AG09319 (cell line): ENCODE data around the gene TARBP1.
A peak's percentile ranks its signal among the peaks of the same experiment; 100 is the strongest.

ENCODE experiments used
- DNase-seq: peaks from one replicate; pipeline ENCODE4 v3.0.0-alpha.2; 2010; ENCODE audit warnings: low read depth; ENCODE audit errors: extremely low read depth
- CTCF ChIP-seq: IDR thresholded peaks from 2 replicates; pipeline ENCODE4 v1.5.1; 2011; ENCODE audit warnings: low read depth, mild to moderate bottlenecking, inconsistent platforms, low read length, moderate library complexity

Gene TARBP1

GRCh38 chr1:234497589-234497988, 18.6 kb upstream of the TARBP1 start:
- TF ChIP-seq CTCF = no peak

GRCh38 chr1:234495231-234495990, 16.4 kb upstream of the TARBP1 start:
- peak; percentile 52 for DNase-seq
- TF ChIP-seq CTCF = no peak

More at GRCh38 chr1:234497589-234497988, 18.6 kb upstream of the TARBP1 start:
- DNase-seq = no peak

GRCh38 chr1:234494049-234494448, 15.1 kb upstream of the TARBP1 start:
- DNase-seq = no peak
- no peak for TF ChIP-seq CTCF

DNA sequence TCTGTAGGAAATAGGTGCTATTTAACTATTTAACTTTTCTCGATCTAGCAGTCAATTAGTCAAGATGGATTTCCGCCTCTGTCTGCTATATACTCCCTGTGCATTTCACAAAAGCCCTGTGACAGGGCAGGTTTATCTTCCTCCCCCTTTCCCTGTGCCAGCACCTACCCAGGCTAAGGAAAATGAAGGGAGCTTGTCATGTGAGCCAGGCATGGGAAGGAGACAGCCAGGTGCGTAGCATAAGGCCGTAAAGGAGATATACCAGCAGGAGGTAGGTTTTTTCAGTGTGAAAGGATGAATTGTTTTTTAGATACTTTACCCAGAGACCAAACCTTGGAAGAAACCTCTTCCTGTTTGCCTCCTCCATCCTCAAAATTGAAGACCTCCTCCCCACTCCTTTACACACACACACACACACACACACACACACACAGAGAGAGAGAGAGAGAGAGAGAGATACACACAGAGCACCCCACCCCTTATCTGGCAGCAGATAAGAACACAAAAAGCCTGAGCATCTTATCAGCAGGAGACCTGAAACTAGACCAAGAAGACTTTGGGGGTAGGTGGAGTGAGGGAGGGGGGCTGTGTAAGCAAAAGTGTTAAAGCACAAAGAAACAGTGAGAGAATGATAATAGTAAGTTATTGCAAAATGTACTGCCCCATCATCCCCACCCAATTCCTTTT, 12.0 kb upstream of the TARBP1 start:
- no peak for TF ChIP-seq CTCF

DNA sequence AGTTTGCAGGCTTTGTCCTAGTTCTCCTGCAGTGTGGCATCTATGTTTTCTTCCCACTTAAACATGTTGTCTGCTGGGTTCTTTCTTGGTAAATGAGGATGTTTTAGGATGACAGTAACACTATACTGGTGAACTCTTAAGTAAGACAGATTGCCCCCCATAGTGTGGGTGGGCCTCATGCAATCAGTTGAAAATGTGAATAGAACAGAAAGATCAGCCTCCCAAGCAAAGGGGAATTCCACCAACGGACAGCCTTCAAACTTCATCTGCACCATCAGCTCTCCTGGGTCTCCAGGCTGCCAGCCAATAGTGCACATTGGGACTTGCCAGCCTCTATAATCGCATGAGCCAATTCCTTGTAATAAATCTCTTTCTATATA, 10.7 kb upstream of the TARBP1 start:
- DNase-seq = no peak
- no peak for TF ChIP-seq CTCF

More for the DNA sequence above, 12.0 kb upstream of the TARBP1 start:
- DNase-seq = no peak

DNA sequence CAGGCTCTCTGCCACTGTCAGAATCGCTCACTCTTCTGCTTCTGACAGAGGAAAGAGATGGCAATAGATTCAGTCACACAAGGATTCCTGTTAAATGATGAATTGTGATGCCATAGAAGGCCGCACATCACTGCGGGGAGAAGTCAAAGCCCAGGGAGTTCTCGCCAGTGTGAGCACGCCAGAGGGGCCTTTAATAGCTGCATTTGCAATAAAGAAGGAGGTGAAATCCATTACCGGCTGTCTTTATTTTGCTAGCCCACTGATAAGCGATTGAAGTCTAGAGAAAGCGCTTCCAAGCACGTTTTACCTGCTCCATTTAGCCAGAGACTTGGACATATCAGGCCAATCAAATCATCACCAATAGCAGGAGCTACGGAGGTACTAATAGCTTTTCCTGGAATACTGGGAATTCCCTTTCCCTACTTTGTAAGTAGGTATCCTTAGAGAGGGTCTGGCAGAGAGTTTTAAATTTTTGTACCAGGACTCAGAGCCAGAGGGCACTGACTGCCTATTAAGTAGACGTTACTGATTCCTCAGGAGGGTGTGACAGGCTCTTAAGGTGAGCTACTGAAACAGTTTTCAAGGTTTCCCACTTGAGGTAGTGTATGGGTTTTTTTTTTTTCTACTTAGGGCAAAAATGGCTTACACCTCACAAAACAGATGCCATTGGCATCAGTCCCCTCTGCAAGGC, 10.2 kb upstream of the TARBP1 start:
- DNase-seq = no peak
- TF ChIP-seq CTCF = no peak
